HepG2 (cell line): ENCODE data around the gene FAM83C. TPM values are rescaled to one million over a fixed set of nuclear protein-coding genes. Genes with fewer than 3 reads are reported as not detected.
A peak's percentile ranks its signal among the peaks of the same experiment; 100 is the strongest.

ENCODE experiments used
- ARID2 ChIP-seq: sonication (generic); formaldehyde crosslinking; IDR thresholded peaks from 2 replicates; pipeline ENCODE4 v1.8.1; 2022; ENCODE audit warnings: mild to moderate bottlenecking, missing genetic modification reagents, borderline replicate concordance
- GATA4 ChIP-seq: sonication (generic); IDR thresholded peaks from 2 replicates; pipeline ENCODE4 v1.6.1; 2016; ENCODE audit warnings: antibody characterized with exemption, low read depth, borderline replicate concordance
- MAZ ChIP-seq, 2 experiments: sonication (generic) in 1 of 2; formaldehyde crosslinking in 1 of 2; IDR thresholded peaks; 2 replicates each; pipeline versions ENCODE4 v1.5.0 to v1.6.1; 2012 to 2020; ENCODE audit warnings: low read depth in 2 of 2, mild to moderate bottlenecking in 2 of 2, borderline replicate concordance in 1 of 2, improper control_type of control experiment in 1 of 2, low read length in 1 of 2, missing genetic modification reagents in 1 of 2, moderate library complexity in 1 of 2
- PHF21A ChIP-seq: sonication (generic); formaldehyde crosslinking; IDR thresholded peaks from 2 replicates; pipeline ENCODE4 v1.5.0; 2020; ENCODE audit warnings: mild to moderate bottlenecking, missing genetic modification reagents
- SYNCRIP ChIP-seq: fragments of 200-400 bp; formaldehyde crosslinking; IDR thresholded peaks from 2 replicates; pipeline ENCODE4 v1.6.1; 2018; ENCODE audit warnings: mild to moderate bottlenecking, low read depth, low read length; ENCODE audit not compliant: insufficient read depth
- ZFYVE20 ChIP-seq: sonication (generic); formaldehyde crosslinking; IDR thresholded peaks from 2 replicates; pipeline ENCODE4 v1.8.0; 2023; ENCODE audit warnings: low read depth, mild to moderate bottlenecking, moderate library complexity, missing genetic modification reagents, borderline replicate concordance
- ZNF12 ChIP-seq: sonication (generic); formaldehyde crosslinking; IDR thresholded peaks from 2 replicates; pipeline ENCODE4 v1.5.0; 2020; ENCODE audit warnings: missing genetic modification reagents
- ZNF451 ChIP-seq: sonication (generic); formaldehyde crosslinking; IDR thresholded peaks from 2 replicates; pipeline ENCODE4 v1.5.0; 2020; ENCODE audit warnings: mild to moderate bottlenecking, missing genetic modification reagents
- ZNF639 ChIP-seq: conservative IDR thresholded peaks from 2 replicates; pipeline ENCODE4 v1.6.1; 2018; ENCODE audit warnings: missing genetic modification reagents
- polyA plus RNA-seq, 8 experiments: library from polyadenylated mRNA; depleted of rRNA in 3 of 8; stranded (reverse) in 7 of 8; unstranded in 1 of 8; fragments of >200 nt; fragmentation: Illumina TruSeq in 4 of 8; extraction: Trizol in 4 of 8; gene quantifications; 2 replicates each; pipeline versions ENCODE4 v1.2.1 to v1.2.3, GENCODE V29; 2011 to 2016; ENCODE audit warnings: low read depth in 4 of 8, missing spikeins in 1 of 8, mixed read lengths in 1 of 8; ENCODE audit not compliant: insufficient read depth in 1 of 8
- total RNA-seq, 5 experiments: library from RNA; depleted of rRNA; stranded (reverse); fragments of >200 nt; fragmentation: Illumina TruSeq; extraction: Trizol; gene quantifications; 2 replicates each; pipeline ENCODE4 v1.2.3, GENCODE V29; 2016; ENCODE audit warnings: low read depth in 1 of 5
- TF ChIP-seq, protein P1 (sequence below): sonication (generic); formaldehyde crosslinking; IDR thresholded peaks from 2 replicates; pipeline ENCODE4 v1.8.0; 2022; ENCODE audit warnings: missing genetic modification reagents, mild to moderate bottlenecking, borderline replicate concordance
- TF ChIP-seq, protein P2 (sequence below): sonication (generic); formaldehyde crosslinking; IDR thresholded peaks from 2 replicates; pipeline ENCODE4 v1.4.0; 2020; ENCODE audit warnings: missing genetic modification reagents, borderline replicate concordance
- TF ChIP-seq, protein P3 (sequence below): sonication (generic); formaldehyde crosslinking; IDR thresholded peaks from 2 replicates; pipeline ENCODE4 v1.4.0; 2020; ENCODE audit warnings: missing genetic modification reagents, borderline replicate concordance
- TF ChIP-seq, protein P4 (sequence below): sonication (generic); formaldehyde crosslinking; IDR thresholded peaks from 2 replicates; pipeline ENCODE4 v1.5.0; 2020; ENCODE audit warnings: missing genetic modification reagents, mild to moderate bottlenecking, borderline replicate concordance

Gene FAM83C
- total and polyA plus RNA-seq, 2 of the 13 experiments (the other 11 are each of a cell fraction or from before 2014, with no cell fraction given) = 0.04 TPM; not detected in 1

GRCh38 chr20:35286077-35286898, 5.9 kb downstream of the FAM83C start (continued):
- TF ChIP-seq, protein P1, sequence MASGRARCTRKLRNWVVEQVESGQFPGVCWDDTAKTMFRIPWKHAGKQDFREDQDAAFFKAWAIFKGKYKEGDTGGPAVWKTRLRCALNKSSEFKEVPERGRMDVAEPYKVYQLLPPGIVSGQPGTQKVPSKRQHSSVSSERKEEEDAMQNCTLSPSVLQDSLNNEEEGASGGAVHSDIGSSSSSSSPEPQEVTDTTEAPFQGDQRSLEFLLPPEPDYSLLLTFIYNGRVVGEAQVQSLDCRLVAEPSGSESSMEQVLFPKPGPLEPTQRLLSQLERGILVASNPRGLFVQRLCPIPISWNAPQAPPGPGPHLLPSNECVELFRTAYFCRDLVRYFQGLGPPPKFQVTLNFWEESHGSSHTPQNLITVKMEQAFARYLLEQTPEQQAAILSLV = peak; percentile 64; the same call in 1 of the 2 replicates
- TF ChIP-seq ZNF12 = no peak
- TF ChIP-seq, protein P2, sequence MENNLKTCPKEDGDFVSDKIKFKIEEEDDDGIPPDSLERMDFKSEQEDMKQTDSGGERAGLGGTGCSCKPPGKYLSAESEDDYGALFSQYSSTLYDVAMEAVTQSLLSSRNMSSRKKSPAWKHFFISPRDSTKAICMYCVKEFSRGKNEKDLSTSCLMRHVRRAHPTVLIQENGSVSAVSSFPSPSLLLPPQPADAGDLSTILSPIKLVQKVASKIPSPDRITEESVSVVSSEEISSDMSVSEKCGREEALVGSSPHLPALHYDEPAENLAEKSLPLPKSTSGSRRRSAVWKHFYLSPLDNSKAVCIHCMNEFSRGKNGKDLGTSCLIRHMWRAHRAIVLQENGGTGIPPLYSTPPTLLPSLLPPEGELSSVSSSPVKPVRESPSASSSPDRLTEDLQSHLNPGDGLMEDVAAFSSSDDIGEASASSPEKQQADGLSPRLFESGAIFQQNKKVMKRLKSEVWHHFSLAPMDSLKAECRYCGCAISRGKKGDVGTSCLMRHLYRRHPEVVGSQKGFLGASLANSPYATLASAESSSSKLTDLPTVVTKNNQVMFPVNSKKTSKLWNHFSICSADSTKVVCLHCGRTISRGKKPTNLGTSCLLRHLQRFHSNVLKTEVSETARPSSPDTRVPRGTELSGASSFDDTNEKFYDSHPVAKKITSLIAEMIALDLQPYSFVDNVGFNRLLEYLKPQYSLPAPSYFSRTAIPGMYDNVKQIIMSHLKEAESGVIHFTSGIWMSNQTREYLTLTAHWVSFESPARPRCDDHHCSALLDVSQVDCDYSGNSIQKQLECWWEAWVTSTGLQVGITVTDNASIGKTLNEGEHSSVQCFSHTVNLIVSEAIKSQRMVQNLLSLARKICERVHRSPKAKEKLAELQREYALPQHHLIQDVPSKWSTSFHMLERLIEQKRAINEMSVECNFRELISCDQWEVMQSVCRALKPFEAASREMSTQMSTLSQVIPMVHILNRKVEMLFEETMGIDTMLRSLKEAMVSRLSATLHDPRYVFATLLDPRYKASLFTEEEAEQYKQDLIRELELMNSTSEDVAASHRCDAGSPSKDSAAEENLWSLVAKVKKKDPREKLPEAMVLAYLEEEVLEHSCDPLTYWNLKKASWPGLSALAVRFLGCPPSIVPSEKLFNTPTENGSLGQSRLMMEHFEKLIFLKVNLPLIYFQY (CRISPR knock-in tag) = peak; percentile 79; the same call in 1 of the 2 replicates
- 0 out of 2 replicates have a peak, but pooled peaks have one; percentile 46 for TF ChIP-seq ZFYVE20
- TF ChIP-seq, protein P3, sequence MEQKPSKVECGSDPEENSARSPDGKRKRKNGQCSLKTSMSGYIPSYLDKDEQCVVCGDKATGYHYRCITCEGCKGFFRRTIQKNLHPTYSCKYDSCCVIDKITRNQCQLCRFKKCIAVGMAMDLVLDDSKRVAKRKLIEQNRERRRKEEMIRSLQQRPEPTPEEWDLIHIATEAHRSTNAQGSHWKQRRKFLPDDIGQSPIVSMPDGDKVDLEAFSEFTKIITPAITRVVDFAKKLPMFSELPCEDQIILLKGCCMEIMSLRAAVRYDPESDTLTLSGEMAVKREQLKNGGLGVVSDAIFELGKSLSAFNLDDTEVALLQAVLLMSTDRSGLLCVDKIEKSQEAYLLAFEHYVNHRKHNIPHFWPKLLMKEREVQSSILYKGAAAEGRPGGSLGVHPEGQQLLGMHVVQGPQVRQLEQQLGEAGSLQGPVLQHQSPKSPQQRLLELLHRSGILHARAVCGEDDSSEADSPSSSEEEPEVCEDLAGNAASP (CRISPR knock-in tag) = peak; percentile 83
- TF ChIP-seq, protein P4, sequence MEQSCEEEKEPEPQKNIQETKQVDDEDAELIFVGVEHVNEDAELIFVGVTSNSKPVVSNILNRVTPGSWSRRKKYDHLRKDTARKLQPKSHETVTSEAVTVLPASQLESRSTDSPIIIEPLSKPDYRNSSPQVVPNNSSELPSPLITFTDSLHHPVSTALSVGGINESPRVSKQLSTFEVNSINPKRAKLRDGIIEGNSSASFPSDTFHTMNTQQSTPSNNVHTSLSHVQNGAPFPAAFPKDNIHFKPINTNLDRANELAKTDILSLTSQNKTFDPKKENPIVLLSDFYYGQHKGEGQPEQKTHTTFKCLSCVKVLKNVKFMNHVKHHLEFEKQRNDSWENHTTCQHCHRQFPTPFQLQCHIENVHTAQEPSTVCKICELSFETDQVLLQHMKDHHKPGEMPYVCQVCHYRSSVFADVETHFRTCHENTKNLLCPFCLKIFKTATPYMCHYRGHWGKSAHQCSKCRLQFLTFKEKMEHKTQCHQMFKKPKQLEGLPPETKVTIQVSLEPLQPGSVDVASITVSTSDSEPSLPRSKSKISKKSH (CRISPR knock-in tag) = peak; percentile 92
- TF ChIP-seq ZNF451 = no peak
- TF ChIP-seq SYNCRIP = no peak
- 0 out of 2 replicates have a peak, but pooled peaks have one; percentile 50 for TF ChIP-seq ARID2 (CRISPR knock-in tag)
- TF ChIP-seq MAZ (IDR thresholded peaks at IDR 0.05; ENCODE audit: borderline replicate concordance, low read depth, low read length) = no peak
- TF ChIP-seq MAZ (CRISPR knock-in tag; IDR thresholded peaks at IDR 0.05; ENCODE audit: low read depth) = peak; percentile 77; the same call in 1 of the 2 replicates
- TF ChIP-seq ZNF639 (CRISPR knock-in tag) = peak; percentile 36; the same call in 1 of the 2 replicates
- peak; percentile 37; the same call in 1 of the 2 replicates for TF ChIP-seq GATA4
- peak; percentile 74; the same call in 1 of the 2 replicates for TF ChIP-seq PHF21A (CRISPR knock-in tag)
